Measurements from ENCODE around the gene KCNJ10. TPM values are rescaled to one million over a fixed set of nuclear protein-coding genes. Genes with fewer than 3 reads are reported as not detected.
A peak's percentile ranks its signal among the peaks of the same experiment; 100 is the strongest.

The KCNJ10 gene
- total and polyA plus RNA-seq, 2 of the 13 experiments (the other 11 are each of a cell fraction or from before 2014, with no cell fraction given): 4.4 to 10.3 TPM

DNA sequence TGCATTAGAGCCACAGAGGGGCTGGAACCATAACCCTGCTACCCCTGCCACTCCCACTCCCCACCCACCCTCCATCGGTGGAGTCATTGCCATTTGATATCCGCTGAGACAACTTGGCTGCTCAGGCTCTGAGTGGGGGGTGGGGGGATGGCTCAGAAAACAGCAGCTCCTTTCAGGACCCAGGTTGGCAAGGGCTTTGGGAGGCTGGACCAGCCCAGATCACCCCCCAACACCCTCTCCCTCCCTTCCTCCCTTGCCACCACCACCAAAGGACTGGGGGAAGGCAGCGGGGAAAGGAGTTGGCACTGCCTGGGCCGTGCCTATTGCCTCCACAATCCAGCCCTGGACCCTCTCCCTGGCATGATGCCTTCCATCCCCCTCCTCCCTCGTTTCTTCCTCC, 1.7 kb downstream of the KCNJ10 start:
- Histone ChIP-seq H3K4me1 (ENCODE audit: insufficient read depth, low read length) (peaks cover 84% of the 10 kb centered on the region), H3K4me3 (replicated peaks in 1 of 3; ENCODE audit: insufficient read depth in 1 of 3, low read depth in 2 of 3, low read length in 3 of 3) (peak overlapping the region in 1 of 3 experiments; percentile 24; a peak in 2 of 6 replicates), H2AFZ (ENCODE audit: low read length) (no peak overlapping the region), H3K9me3 (ENCODE audit: low read length) (no peaks in the 10 kb centered on the region), H3K27ac (ENCODE audit: extremely low read length, insufficient read depth, low read length) (no peak overlapping the region), H3K36me3 (replicated peaks in 1 of 2; ENCODE audit: control insufficient read depth in 1 of 2, insufficient read depth in 2 of 2, low read length in 2 of 2) (no peaks in the 10 kb centered on the region; a peak in 1 of 5 replicates), H3K27me3 (ENCODE audit: control insufficient read depth in 1 of 2, insufficient read depth in 2 of 2, low read length in 2 of 2) (no peaks in the 10 kb centered on the region; a peak in 1 of 5 replicates), H3K4me2 (ENCODE audit: low read depth, low read length) (peak overlapping the region; percentile 92), H3K79me2 (ENCODE audit: insufficient read depth, low read length) (peaks cover 3% of the 10 kb centered on the region), H3K9ac (ENCODE audit: insufficient read depth, low read depth, low read length) (no peak overlapping the region), H4K20me1 (ENCODE audit: insufficient read depth, low read length) (no peaks in the 10 kb centered on the region)
- intact Hi-C loops (cut with micrococcal nuclease; ENCODE audit: unreplicated experiment) (no loop called here), in situ Hi-C loops (cut with HindIII; ENCODE audit: extremely low pct_ligation_motif_present, low pct_unique_long_range_greater_than_20kb) (no loop called here)
- no TSS peak for BruUV-seq (replicated peaks)
- TF ChIP-seq NR1H2 (CRISPR knock-in tag; IDR thresholded peaks at IDR 0.05; ENCODE audit: borderline replicate concordance, low read depth) (no peak), HNRNPL (IDR thresholded peaks at IDR 0.05; ENCODE audit: low read depth, low read length) (0 out of 2 replicates have a peak, but pooled peaks have one; percentile 28), ZSCAN25 (CRISPR knock-in tag; IDR thresholded peaks at IDR 0.05) (no peak)
- FAIRE-seq (no peak), DNase-seq (ENCODE audit: low spot score) (no peak), ATAC-seq (no peak)
- WGBS (ENCODE audit: low lambda C conversion rate): 79% methylated on average over 5 of the region's 5 CpGs
- ChIA-PET POLR2A (interaction anchor here (0.7 to 3.4 kb wide), 3 partner anchors 15 to 30 kb away, joined by 3 to 25 read pairs (median 10); partner anchors contain the start of gene IGSF8), CTCF (ENCODE audit: low intra/inter-chr PET ratio, low total read pairs) (no interaction called here)

- ChIA-PET CTCF (ENCODE audit: low intra/inter-chr PET ratio, low total read pairs) (no interaction called here), POLR2A (interaction anchor here (0.8 to 3.4 kb wide), 5 partner anchors 9 to 21 kb away, joined by 3 to 25 read pairs (median 4); no protein-coding TSS in a partner anchor)
- intact Hi-C loops (cut with micrococcal nuclease; ENCODE audit: unreplicated experiment) (no loop called here), in situ Hi-C loops (cut with HindIII; ENCODE audit: extremely low pct_ligation_motif_present, low pct_unique_long_range_greater_than_20kb) (no loop called here)
- no peak overlapping the region for H3K27ac ChIP-seq (ENCODE audit: extremely low read length, insufficient read depth, low read length)
- DNase-seq (ENCODE audit: low spot score): no peak
- WGBS (ENCODE audit: low lambda C conversion rate): 53% methylated on average over 6 of the region's 6 CpGs
- ATAC-seq: no peak
- peaks cover 90% of the 10 kb centered on the region for H3K4me1 ChIP-seq (ENCODE audit: insufficient read depth, low read length)
- no peak overlapping the region for H3K4me3 ChIP-seq (replicated peaks in 1 of 3; ENCODE audit: insufficient read depth in 1 of 3, low read depth in 2 of 3, low read length in 3 of 3)
- H3K4me2 ChIP-seq (ENCODE audit: low read depth, low read length): peak overlapping the region; percentile 45
- H3K27me3 ChIP-seq (ENCODE audit: control insufficient read depth in 1 of 2, insufficient read depth in 2 of 2, low read length in 2 of 2): no peaks in the 10 kb centered on the region; a peak in 1 of 5 replicates
- H3K79me2 ChIP-seq (ENCODE audit: insufficient read depth, low read length): peaks cover 3% of the 10 kb centered on the region
- no peaks in the 10 kb centered on the region for H4K20me1 ChIP-seq (ENCODE audit: insufficient read depth, low read length)
- TSS peak; percentile 27 for BruUV-seq (replicated peaks)
- H3K36me3 ChIP-seq (replicated peaks in 1 of 2; ENCODE audit: control insufficient read depth in 1 of 2, insufficient read depth in 2 of 2, low read length in 2 of 2): no peaks in the 10 kb centered on the region; a peak in 1 of 5 replicates
- H2AFZ ChIP-seq (ENCODE audit: low read length): no peak overlapping the region
- H3K9me3 ChIP-seq (ENCODE audit: low read length): no peaks in the 10 kb centered on the region
- no peak overlapping the region for H3K9ac ChIP-seq (ENCODE audit: insufficient read depth, low read depth, low read length)
- FAIRE-seq: no peak
- TF ChIP-seq CEBPB (IDR thresholded peaks at IDR 0.05; ENCODE audit: borderline replicate concordance, low read depth, low read length) (peak; percentile 80), ZNF143 (CRISPR knock-in tag; IDR thresholded peaks at IDR 0.05) (peak; percentile 71), ZNF232 (CRISPR knock-in tag; IDR thresholded peaks at IDR 0.05; ENCODE audit: borderline replicate concordance) (no peak), CEBPG (CRISPR knock-in tag; IDR thresholded peaks at IDR 0.05) (0 out of 2 replicates have a peak, but pooled peaks have one; percentile 13), MTA1 (CRISPR knock-in tag; IDR thresholded peaks at IDR 0.05; ENCODE audit: borderline replicate concordance) (no peak), ZNF800 (CRISPR knock-in tag; IDR thresholded peaks at IDR 0.05) (no peak), ZNF430 (CRISPR knock-in tag; IDR thresholded peaks at IDR 0.05) (no peak), ZNF564 (CRISPR knock-in tag; IDR thresholded peaks at IDR 0.05) (no peak)
- TF ChIP-seq, protein P1, sequence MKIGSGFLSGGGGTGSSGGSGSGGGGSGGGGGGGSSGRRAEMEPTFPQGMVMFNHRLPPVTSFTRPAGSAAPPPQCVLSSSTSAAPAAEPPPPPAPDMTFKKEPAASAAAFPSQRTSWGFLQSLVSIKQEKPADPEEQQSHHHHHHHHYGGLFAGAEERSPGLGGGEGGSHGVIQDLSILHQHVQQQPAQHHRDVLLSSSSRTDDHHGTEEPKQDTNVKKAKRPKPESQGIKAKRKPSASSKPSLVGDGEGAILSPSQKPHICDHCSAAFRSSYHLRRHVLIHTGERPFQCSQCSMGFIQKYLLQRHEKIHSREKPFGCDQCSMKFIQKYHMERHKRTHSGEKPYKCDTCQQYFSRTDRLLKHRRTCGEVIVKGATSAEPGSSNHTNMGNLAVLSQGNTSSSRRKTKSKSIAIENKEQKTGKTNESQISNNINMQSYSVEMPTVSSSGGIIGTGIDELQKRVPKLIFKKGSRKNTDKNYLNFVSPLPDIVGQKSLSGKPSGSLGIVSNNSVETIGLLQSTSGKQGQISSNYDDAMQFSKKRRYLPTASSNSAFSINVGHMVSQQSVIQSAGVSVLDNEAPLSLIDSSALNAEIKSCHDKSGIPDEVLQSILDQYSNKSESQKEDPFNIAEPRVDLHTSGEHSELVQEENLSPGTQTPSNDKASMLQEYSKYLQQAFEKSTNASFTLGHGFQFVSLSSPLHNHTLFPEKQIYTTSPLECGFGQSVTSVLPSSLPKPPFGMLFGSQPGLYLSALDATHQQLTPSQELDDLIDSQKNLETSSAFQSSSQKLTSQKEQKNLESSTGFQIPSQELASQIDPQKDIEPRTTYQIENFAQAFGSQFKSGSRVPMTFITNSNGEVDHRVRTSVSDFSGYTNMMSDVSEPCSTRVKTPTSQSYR (CRISPR knock-in tag; IDR thresholded peaks at IDR 0.05; ENCODE audit: borderline replicate concordance): peak; percentile 84
Measured at GRCh38 chr1:160066829-160067745, 2.9 kb downstream of the KCNJ10 start.

Data from HepG2 (cell line).